SK-N-MC (cell line): ENCODE measurements around the gene MACROD2.

Experiments used
- EZH2 ChIP-seq: fragments of 200-600 bp; sonication (generic); IDR thresholded peaks from one replicate; pipeline ENCODE4 v1.6.1; 2017; ENCODE audit warnings: antibody characterized with exemption
- FOXP2 ChIP-seq: optimal IDR thresholded peaks from 2 replicates; pipeline ENCODE3; 2011; ENCODE audit warnings: mild to moderate bottlenecking, moderate library complexity; ENCODE audit not compliant: insufficient read depth; ENCODE audit errors: extremely low read length, control extremely low read depth
- POLR2AphosphoS5 ChIP-seq: IDR thresholded peaks from 2 replicates; pipeline ENCODE4 v1.6.1; 2012; ENCODE audit warnings: mild to moderate bottlenecking, low read depth, low read length, borderline replicate concordance

GRCh38 chr20:15069355-15069754 is 1074.0 kb downstream of the MACROD2 start:
- no peak for TF ChIP-seq POLR2AphosphoS5
- TF ChIP-seq EZH2: no peak
- no peak for TF ChIP-seq FOXP2
